Measurements from ENCODE around the gene NEBL.

The NEBL gene

DNA sequence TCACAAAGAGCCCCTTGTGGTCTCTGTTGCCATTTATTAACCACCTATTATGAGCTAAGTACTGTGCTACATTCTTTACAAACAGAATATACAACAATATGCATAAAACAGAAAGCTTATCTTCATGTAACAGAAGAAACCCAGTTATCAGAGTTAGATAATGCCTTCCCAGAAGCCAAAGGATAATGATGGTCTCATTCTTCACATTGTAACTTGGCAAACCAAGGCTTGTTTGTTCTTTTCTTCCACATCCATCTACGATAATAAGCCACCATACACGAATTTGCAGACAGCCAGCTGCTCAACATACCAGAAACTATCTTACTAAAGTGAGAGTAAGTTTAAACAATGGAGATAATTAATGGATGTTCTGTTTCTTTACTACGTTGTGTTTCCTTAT is 127.6 kb downstream of the NEBL start:
- DNase-seq = no peak

DNA sequence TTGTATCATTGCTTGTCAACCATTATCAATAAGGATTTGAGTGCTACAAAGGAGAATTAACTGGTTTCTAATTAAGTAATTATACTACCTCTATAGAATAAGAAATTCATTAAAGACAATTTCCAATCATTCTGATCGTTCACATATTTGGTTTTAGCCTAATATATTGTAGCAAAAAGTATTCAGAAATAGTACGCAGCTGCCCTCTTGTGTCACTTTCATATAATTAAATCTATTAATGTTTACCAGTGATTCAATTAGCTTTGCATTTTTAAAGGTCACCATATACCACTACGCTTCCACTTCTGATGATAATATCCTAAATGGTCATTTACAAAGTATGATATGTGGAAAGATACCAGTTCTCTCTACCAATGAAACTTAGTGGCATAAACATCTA is 128.3 kb downstream of the NEBL start:
- DNase-seq = no peak

DNA sequence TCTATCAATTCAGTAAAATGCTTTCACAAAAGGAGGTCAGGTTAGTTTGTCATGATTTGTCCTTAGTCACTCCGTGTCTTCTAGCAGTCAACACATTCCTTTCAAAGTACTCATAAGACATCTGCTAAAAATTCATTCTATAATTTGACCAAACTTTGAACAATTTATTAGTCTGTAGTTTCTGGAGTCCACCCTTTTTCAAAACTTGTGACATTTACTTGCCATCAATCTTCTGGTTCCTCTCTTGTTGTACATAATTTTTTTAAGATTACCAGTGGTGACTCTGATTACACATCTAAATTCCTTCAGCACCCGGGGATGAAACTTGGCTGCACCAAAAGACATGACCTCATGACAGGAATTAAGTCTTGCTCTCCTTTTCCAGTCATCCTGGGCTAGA is 130.1 kb downstream of the NEBL start:
- no peak for DNase-seq

DNA sequence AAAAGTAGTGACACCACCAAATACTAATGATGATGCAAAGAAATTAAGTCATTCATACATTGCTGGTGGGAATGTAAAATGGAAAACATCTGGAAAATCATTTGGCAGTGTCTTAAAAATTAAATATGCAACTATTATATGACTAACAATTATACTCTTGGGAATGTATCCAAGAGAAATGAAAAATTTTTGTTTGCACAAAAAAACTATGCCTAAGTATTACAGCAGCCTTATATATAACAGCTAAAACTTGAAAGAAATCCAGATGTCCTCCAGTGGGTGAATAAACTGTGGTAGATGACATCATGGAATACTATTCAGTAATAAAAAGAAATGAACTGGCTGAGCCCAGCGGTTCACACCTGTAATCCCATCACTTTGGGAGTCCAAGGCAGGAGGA is 132.0 kb downstream of the NEBL start:
- DNase-seq = no peak

DNA sequence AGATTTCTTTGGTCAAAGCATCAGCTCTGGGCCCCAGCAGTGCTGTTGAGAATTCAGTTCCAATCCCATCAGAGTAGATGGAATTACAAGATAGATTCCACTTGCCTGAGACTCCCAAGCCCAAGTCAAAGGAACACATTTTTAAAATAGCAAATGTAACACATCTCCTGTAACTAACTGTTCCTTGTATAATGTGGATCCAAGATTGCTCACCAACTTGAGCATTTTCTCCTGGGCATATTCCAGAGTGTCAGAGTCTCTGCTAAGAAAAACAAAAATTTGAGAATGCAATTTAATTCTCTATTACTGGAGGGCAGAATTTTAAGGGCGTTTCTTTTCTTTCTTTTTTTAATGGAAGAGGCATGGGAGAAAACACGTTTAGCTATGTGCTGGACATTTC is 136.7 kb downstream of the NEBL start:
- no peak for DNase-seq

DNA sequence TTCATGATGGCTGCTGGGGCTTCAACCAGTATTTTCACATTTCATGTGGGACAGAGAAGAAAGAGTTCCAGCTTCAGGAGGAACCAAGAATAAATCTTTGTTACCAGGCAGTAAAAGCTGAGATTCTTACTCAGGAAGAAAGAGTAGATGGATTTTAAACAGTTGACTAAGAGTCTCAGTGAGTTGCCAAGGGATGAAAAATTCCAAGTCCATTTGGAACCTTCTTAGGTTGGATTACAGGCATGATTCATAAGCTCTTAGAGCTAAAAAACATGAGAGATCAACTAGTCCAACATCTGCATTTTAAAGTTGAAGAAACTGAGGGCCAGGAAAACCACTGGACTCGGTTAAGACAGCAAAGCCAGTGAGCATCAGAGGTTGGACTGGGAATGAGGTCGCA is 148.6 kb downstream of the NEBL start:
- no peak for DNase-seq

DNA sequence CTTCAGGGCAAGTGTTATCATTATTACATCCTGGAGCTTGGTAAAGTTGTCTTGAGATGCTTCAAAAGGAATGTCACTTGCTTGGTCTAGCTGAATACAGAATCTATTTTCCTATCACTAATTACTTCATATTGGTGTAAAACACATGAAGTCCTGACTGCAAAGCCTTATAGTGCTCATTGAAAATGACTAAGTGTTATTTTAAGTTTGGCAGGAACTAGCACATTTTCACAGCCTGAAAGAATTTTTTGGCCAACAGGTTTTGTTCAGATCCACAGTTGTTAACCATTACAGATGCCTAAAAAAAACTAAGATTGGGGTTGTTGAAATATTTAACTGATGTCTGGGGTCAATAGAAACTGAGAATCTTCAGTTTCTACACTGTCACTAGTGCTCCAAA is 149.3 kb downstream of the NEBL start:
- DNase-seq = no peak

DNA sequence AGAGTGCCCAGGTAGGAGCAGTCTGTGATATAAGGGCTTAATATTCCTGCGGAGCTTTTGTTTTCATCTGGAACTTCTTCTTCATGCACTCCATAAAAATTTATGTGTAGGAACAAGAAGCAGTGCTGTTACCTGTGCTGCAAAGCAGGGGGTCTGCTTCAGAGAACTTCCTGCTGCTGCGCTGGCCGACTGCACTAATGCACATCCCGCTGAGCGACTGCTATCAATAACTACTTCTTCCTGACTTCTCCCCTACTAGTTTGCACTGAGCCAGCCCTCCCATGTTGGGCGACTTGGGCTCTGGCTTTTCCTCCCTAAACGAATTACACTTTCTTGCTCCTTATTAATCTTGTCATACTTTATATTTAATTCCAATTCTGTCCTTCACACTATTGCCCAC is 150.3 kb downstream of the NEBL start:
- no peak for DNase-seq

DNA sequence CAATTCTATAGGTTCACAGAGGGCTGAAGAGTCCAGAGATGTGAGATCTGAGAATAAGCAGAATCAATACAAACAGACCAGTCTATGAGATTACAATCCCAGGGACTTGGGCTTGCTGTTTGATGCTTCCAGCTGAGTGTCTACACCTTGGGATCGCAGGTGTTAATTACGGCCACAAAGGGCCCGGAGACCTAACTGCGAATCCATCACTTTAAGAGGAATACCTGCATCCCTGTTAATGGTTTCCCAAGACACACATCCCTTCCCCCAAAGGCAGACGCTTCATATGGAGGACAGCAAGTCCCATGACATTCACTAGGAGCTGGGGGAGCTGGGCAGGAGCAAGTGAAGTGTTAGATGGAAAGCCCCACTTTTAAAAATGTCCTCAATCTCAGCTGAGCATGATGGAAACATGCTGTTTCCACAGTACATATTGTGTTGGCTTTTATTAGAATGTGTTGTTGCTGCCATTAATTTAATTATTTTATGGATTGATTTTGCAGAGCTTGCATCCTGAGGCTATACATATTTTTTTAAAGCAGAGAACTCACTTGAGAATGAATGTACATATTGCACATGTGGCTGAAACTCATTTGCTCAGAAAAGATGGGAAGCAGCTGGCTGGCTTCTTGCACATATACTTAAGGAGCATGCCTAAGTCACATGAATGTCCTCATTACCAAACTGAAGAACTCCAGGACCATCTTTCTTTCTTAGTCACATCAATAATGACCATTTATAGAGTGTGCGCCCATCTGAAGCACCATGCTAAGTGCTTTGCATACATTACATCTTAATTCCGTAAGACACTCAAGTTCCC is 151.3 kb downstream of the NEBL start:
- no peak for DNase-seq

DNA sequence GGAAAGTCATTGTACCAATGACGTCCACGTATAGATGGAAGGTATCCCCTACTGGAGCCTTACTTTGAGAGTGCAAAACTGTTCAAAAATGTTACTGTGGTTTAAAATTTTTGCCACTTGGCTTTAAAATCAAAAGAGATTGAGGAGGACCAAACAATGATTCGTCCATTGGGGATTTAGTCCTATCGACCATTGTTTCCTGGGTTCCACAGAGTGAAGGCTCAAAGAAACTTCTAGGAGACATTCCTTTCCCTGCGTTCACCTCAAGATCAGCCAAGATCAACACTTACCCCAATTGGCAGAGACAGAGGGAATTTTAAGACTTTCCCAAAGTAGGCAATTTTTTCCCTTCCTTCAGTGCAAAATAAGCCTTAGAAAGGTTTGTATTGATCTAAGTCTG is 152.3 kb downstream of the NEBL start:
- no peak for DNase-seq

DNA sequence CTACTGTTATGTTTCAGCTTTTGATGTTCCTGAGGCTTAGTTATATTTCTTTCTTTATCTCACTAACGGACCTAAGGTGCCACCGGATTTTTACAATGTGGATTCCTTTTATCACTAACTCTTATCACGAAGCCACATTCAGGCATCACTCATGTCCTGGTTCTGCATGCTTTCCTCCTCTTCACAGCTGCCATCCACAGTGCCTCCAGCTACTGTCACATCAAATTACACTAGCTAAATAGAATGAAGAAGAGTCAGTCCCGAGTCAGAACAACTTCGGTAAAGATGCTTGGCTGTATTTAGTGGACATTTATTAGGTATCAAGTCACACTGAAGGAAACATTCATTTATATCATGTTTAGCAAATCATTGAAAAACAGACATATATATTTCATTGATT is 153.2 kb downstream of the NEBL start:
- DNase-seq = no peak

DNA sequence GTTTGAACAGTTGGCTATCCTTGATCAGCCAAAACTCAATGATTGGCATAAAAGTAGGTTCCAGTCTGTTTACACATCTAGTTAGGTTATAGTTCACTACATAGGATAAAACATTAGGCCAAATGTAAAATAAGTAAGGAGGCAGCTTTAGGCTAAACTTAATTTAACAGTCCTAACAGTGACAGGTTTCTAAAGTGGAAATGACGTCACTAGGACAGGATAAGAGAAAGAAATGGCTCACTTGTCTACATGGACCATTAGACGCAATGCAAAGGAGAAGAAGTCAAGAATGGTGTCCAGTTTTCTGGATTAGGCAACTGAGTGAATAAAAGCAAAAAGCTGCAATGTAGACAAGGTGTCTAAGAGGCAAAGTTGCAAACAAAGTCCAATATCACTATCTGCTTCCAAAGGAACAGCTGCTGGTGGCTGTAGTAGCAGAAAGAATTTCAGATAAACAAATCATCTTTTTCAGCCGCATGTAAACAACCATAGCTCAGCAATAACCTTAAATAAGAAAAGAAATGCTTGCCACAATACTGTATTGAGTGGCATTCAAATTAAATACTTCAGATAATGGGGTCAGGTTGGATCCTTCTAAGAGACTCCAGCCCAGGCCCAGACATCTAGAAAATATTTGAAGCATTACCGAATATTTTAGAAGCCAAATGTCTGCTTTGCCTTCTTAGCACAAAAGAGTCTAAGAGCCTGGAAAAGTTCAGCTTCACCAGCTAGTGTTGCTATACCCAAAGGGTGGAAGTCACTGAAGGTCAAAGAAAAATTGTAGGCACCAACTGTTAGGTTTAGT is 154.2 kb downstream of the NEBL start:
- DNase-seq = no peak

DNA sequence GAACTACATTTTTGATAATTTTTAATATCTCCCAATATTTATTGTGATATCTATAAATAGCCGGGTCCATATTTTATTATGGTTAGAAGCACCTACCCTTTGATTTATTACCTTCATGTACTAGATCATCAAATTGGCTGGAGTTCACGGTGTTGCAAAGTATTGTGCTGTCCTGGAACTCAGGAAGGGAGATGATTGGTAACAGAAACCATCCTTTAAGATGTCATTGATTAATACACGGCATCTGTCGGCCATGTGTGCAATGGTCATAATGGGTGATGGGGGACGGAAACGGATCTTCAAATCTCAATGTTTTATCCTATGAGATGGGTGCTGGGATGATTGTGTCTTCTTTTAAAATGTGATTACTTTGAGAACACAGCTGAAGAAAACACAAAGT is 157.0 kb downstream of the NEBL start:
- no peak for DNase-seq

DNA sequence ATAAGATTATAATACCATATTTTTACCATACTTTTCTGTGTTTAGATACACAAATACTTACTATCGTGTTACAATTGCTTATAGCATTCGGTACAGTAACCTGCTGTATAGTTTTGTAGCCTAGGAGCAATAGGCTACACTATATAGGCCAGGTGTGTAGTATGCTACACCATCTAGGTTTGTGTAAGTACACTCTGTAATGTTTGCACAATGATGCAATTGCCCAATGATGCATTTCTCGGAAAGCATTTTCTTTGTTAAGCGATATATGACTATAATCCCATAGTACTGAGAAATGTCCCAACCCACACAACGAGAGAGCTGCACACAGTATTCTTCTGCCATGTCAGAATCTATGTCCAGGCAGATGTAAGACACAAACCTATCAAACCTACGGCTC is 160.0 kb downstream of the NEBL start:
- DNase-seq = no peak
